Measurements from ENCODE around the gene MGAT5.
"Not testable (repeated sequence)": the region's sequence is repeated elsewhere in the genome, so short reads cannot be mapped to it uniquely, and the experiment has no call there.

MGAT5 gene

DNA sequence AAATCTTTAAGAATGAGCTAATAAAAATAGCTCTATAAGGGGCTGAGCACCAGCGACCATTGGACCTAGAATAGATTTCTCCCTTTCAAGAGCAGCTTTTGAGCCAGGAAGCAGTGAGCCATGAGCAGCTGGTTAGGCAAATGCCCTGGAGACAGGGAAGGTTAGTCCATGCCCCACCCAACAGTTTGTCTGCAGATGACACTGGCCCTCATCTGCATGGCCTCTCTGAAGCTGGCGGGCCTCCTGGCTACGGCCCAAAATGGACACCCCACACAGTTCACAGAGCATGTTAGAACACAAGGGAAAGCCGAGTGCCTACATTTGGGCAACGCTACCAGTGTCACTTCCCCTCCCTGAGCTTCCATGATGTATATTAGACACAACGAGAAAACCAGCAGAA is 201.1 kb downstream of the MGAT5 start:
- no peak for DNase-seq

- DNase-seq: no peak
Observed at GRCh38 chr2:134455426-134455825, 201.6 kb downstream of the MGAT5 start.

- no peak for DNase-seq
Observed at GRCh38 chr2:134457353-134457752, 203.5 kb downstream of the MGAT5 start.

- no peak for DNase-seq
Observed at GRCh38 chr2:134457765-134458472, 204.0 kb downstream of the MGAT5 start.

DNA sequence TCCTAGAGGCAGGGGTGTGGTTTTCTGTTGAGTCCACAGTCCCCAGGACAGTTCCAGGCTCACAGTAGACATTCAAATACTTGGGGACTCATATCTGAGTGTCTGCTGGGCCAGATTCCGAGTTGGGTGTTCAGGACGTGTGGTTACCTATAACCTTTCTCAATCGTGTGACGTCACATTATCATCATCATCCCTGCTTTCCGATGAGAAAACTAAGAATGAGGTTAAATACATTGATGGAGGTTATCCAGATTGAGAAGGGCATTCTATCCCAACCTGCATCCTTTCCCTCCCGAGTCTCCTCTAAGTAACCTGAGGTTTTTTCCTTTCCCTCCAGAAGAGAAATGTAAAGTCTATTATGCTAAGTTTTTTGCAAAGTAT is 204.6 kb downstream of the MGAT5 start:
- DNase-seq: no peak

GRCh38 chr2:134458950-134459349 is 205.1 kb downstream of the MGAT5 start:
- no peak for DNase-seq

DNA sequence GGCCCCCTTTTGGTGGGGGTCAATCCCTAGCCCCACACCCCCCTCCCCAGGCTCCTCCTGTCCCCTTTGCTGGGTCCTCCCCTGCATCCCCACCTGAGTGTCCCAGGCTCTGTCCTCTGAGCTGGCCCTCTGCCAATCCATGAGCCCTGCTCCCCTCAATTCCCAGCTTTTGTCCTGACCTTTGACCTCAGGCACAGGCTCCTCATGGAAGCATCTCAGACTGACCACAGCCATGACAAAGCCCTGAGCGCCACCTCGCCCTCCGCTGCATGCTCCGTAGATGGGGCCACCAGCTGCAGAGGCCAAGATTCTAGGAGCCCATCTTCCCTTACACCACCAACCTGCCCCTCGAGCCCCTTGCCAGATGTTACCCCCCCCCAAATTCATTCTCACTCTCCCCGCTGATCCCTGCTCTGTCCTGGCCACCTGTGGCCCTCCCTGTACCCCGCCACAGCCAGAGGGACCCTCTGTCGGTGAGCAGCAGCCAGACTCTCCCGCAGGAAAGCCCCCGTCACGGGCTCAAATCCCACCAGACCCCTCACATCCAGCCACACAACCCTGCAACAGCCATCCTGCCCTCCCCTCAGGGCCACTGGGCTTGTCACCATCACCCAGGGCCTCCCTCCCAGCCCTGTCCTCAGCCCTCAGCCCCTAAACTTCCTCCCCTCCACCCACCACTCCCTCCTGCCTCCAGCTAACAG is 206.0 kb downstream of the MGAT5 start:
- DNase-seq: no peak

GRCh38 chr2:134460583-134460998 is 206.7 kb downstream of the MGAT5 start:
- DNase-seq: peak; percentile 36 to 53

GRCh38 chr2:134461511-134461910 is 207.6 kb downstream of the MGAT5 start:
- DNase-seq: no peak

GRCh38 chr2:134462275-134462674 is 208.4 kb downstream of the MGAT5 start:
- no peak for DNase-seq

DNA sequence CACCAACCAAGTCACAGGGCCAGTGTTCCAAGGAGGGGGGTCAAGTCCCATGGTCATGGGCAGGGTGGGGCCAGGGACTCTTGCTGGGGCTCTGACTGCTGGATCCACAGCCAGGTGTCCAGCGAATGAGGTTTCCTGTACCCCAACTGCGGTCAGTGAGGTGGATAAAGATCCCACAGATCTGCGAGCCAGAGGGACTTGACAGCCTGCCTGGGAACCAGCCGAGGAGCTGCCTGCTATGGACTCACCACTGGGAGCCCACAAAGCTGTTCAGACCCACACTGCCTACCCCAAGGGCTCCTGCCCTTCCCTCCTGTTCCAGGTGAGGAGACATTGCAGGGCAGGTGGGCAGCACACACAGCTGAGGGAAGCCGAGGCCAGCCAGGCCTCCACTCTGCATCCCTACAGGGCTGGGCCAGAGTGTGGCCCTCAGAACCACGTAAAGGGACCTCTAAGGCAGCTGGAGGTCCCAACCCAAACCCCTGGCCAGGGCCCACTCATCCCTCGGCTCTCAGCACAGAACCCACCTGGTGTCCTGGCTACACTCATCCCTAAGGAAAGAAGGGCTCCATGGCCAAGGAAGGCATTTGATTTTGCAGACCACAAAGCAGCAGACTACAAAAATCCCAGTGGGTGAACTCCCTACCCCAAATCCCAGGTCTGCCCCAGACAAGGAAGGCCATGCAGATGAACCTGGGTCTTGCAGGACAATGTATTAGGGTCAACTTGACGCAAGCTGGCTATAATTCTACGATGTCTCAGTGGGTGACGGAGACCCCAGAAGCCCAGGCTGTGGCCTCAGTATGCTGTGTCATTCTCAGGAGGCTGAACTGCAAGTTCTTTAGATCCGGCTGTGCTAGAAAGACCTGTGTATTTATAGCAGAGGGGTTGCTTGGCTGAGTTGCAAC is 209.2 kb downstream of the MGAT5 start:
- DNase-seq: no peak

GRCh38 chr2:134463699-134464022 is 209.8 kb downstream of the MGAT5 start:
- no peak for DNase-seq

DNA sequence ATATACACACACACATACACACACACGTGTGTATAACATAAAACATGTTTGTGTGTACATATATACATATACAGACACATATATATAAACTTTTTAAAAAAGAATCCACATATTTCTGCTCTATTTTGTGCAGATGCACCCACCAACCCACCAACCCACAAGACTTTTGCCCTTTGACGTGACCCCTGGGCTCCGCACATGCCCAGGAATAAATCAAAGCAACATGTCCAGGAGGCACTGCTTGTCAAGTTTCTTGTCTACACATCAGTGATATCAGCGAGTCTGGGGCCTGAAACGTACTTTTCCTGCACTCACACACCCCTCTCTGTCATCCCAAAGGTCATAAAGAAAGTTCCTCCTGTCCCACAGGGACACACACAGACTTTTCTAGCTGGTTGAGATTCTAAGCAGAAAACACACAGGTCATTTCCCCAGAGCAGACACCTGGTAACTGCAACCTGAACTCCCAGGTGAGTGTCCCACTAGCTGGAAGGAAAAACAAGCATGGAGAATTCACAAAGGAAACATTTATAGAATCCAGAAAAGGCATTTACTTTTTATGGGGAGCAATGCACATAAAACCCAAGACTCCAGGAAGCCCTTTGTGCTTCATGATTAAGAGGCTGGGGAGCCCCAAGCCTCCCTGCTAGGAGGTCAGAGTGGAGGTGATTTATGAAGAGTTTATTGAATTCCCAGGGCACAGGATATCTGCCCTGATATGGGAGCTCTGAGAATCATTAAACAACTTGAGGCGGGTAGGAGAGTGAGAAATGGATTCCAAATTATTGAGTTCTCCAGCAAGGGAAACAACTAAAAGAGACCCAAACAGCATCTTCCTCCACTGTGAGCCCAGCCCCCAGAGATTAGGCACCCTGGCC is 211.6 kb downstream of the MGAT5 start:
- no peak for DNase-seq

- no peak for DNase-seq
Observed at GRCh38 chr2:134466141-134466540, 212.3 kb downstream of the MGAT5 start.

- DNase-seq: no peak
Observed at GRCh38 chr2:134468164-134468563, 214.3 kb downstream of the MGAT5 start.

DNA sequence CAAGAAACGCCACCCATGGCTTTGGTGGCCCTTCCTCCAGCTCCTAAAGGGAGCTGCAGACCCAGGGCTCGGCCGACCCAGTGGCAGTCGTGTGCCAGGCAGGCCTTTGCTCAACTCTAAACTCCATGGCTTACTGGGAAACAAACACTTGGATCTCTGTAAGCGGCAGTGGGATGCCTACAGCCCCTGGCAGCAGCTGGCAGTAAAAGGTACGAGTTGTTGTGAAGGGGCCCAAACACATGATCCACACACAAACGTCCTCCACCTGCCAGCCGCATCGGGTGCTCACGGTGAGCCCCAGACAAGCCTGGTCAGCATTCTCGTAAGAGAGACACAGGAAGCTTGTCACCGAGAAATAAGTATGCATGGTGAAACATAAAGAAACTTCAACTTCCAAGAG is 214.9 kb downstream of the MGAT5 start:
- no peak for DNase-seq

- no peak for DNase-seq
Observed at GRCh38 chr2:134469516-134470115, 215.7 kb downstream of the MGAT5 start.

DNA sequence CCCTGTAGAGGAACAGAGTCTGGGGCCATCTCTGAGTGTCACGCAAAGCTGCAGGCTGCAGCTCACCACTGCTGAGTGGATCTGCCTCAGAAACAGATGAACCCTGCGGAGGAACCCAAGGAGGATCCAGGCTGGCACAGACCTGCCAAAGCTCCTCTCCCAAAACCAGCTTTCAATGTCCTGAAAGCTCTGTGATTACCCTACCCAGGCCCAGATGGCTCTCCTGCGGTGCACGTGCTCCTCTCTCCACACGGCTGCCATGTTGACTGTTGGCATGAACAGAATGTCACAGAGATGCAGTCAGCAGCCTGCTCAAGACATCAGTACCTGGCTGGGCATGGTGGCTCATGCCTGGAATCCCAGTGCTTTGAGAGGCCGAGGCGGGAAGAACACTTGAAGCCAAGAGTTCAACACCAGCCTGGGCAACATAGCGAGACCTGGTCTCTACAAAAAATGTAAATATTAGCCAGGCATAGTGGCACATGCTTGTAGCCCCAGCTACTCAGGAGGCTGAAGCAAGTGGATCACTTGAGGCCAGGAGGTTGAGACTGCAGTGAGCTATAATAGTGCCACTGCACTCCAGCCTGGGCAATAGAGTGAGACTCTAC is 216.8 kb downstream of the MGAT5 start:
- DNase-seq: no peak

GRCh38 chr2:134476982-134477381 is 223.1 kb downstream of the MGAT5 start:
- DNase-seq: not testable (repeated sequence)

DNA sequence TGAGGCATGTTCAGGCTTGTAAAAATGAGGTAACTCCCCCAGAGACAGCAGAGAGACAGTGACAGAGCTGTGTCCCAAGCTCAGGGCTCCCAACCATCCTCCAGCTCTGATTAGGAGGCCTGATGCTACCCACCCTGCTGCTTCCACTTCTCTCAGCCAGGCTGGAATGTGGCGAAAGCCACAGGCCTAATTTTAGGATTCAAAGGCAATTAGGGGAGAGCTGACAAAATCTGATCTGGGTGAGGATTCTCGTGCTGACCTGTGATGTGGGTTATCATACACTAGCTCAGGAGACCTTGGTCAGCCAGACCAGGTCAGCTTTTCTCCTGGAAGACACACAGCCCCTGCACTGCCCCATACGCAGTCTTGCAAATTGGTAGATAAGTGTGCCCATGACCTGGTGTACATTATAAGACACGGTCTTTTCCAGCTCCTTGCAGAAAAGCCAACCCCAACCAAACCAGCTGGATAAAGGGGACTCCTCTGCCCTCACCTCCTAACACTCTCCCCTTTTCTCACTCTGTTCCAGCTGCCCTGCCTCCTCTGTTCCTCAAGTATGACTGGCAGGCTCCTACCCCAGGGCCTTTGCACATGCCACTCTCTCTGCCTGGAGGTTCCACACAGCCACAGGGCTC is 225.9 kb downstream of the MGAT5 start:
- DNase-seq: no peak

GRCh38 chr2:134482131-134482723 is 228.4 kb downstream of the MGAT5 start:
- DNase-seq: no peak
